HepG2 (cell line): ENCODE results near the gene COL2A1. TPM values are rescaled to one million over a fixed set of nuclear protein-coding genes. Genes with fewer than 3 reads are reported as not detected.

ENCODE experiments used
- CCDC6 ChIP-seq: sonication (generic); formaldehyde crosslinking; IDR thresholded peaks from 2 replicates; pipeline ENCODE4 v1.8.1; 2022; ENCODE audit warnings: mild to moderate bottlenecking, missing genetic modification reagents, moderate library complexity
- CREB1 ChIP-seq, 2 experiments: fragments of 450-650 bp in 1 of 2; IDR thresholded peaks; 2 replicates each; pipeline ENCODE4 v1.6.1; 2016 to 2017; ENCODE audit warnings: control low read depth in 1 of 2, mild to moderate bottlenecking in 1 of 2, missing compliant biosample characterization in 1 of 2, missing genetic modification characterization in 1 of 2
- ELF1 ChIP-seq: sonication (generic); formaldehyde crosslinking; IDR thresholded peaks from 2 replicates; pipeline ENCODE4 v1.4.0; 2020; ENCODE audit warnings: missing genetic modification reagents
- FOSL2 ChIP-seq: sonication (generic); formaldehyde crosslinking; IDR thresholded peaks from 2 replicates; pipeline ENCODE4 v1.4.0; 2020; ENCODE audit warnings: missing genetic modification reagents
- FOXA1 ChIP-seq, 2 experiments: fragments of 450-650 bp in 1 of 2; sonication (generic) in 1 of 2; formaldehyde crosslinking in 1 of 2; IDR thresholded peaks; 2 replicates each; pipeline versions ENCODE4 v1.4.0 to v1.6.1; 2016 to 2020; ENCODE audit warnings: missing genetic modification reagents in 1 of 2
- GABPB1 ChIP-seq: IDR thresholded peaks from 2 replicates; pipeline ENCODE4 v1.6.1; 2016; ENCODE audit warnings: mild to moderate bottlenecking, missing genetic modification reagents, moderate library complexity, missing compliant biosample characterization
- ISL2 ChIP-seq: sonication (generic); formaldehyde crosslinking; IDR thresholded peaks from 2 replicates; pipeline ENCODE4 v1.5.0; 2020; ENCODE audit warnings: missing genetic modification reagents
- KMT2A ChIP-seq: sonication (generic); formaldehyde crosslinking; IDR thresholded peaks from 2 replicates; pipeline ENCODE4 v1.4.0; 2020; ENCODE audit warnings: missing genetic modification reagents
- MAZ ChIP-seq, 2 experiments: sonication (generic) in 1 of 2; formaldehyde crosslinking in 1 of 2; IDR thresholded peaks; 2 replicates each; pipeline versions ENCODE4 v1.5.0 to v1.6.1; 2012 to 2020; ENCODE audit warnings: low read depth in 2 of 2, mild to moderate bottlenecking in 2 of 2, borderline replicate concordance in 1 of 2, improper control_type of control experiment in 1 of 2, low read length in 1 of 2, missing genetic modification reagents in 1 of 2, moderate library complexity in 1 of 2
- NFIB ChIP-seq: sonication (generic); formaldehyde crosslinking; IDR thresholded peaks from 2 replicates; pipeline ENCODE4 v1.9.0; 2021; ENCODE audit warnings: missing genetic modification reagents, mild to moderate bottlenecking, borderline replicate concordance
- PHF21A ChIP-seq: sonication (generic); formaldehyde crosslinking; IDR thresholded peaks from 2 replicates; pipeline ENCODE4 v1.5.0; 2020; ENCODE audit warnings: mild to moderate bottlenecking, missing genetic modification reagents
- POLR2G ChIP-seq: fragments of 200-400 bp; formaldehyde crosslinking; IDR thresholded peaks from 2 replicates; pipeline ENCODE4 v1.6.1; 2018; ENCODE audit warnings: mild to moderate bottlenecking, low read depth, low read length, moderate library complexity
- PPARG ChIP-seq: conservative IDR thresholded peaks from 2 replicates; pipeline ENCODE4 v1.6.1; 2016; ENCODE audit warnings: missing biosample characterization, missing genetic modification reagents
- RARG ChIP-seq: sonication (generic); formaldehyde crosslinking; IDR thresholded peaks from 2 replicates; pipeline ENCODE4 v1.4.0; 2020; ENCODE audit warnings: low read depth, mild to moderate bottlenecking, missing genetic modification reagents
- RBM22 ChIP-seq: fragments of 200-400 bp; formaldehyde crosslinking; optimal IDR thresholded peaks from 2 replicates; pipeline ENCODE3; 2017; ENCODE audit warnings: mild to moderate bottlenecking, low read length, moderate library complexity
- SMAD9 ChIP-seq: sonication (generic); formaldehyde crosslinking; IDR thresholded peaks from 2 replicates; pipeline ENCODE4 v1.5.1; 2020; ENCODE audit warnings: mild to moderate bottlenecking, missing genetic modification reagents
- TP53 ChIP-seq: sonication (generic); formaldehyde crosslinking; conservative IDR thresholded peaks from 2 replicates; pipeline ENCODE4 v1.4.0; 2020; ENCODE audit warnings: missing genetic modification reagents
- XBP1 ChIP-seq: sonication (generic); formaldehyde crosslinking; IDR thresholded peaks from 2 replicates; pipeline ENCODE4 v1.5.0; 2020; ENCODE audit warnings: missing genetic modification reagents
- ZBTB21 ChIP-seq: sonication (generic); formaldehyde crosslinking; IDR thresholded peaks from 2 replicates; pipeline ENCODE4 v1.4.0; 2020; ENCODE audit warnings: missing genetic modification reagents
- ZFX ChIP-seq: sonication (generic); formaldehyde crosslinking; IDR thresholded peaks from 2 replicates; pipeline ENCODE4 v1.4.0; 2020; ENCODE audit warnings: mild to moderate bottlenecking, low read depth, missing genetic modification reagents, moderate library complexity
- ZNF17 ChIP-seq: sonication (generic); formaldehyde crosslinking; IDR thresholded peaks from 2 replicates; pipeline ENCODE4 v1.5.0; 2020; ENCODE audit warnings: mild to moderate bottlenecking, missing genetic modification reagents
- ZNF292 ChIP-seq: sonication (generic); formaldehyde crosslinking; IDR thresholded peaks from 2 replicates; pipeline ENCODE4 v1.8.1; 2022; ENCODE audit warnings: mild to moderate bottlenecking, low read depth, missing genetic modification reagents, borderline replicate concordance
- ZNF33A ChIP-seq: sonication (generic); formaldehyde crosslinking; IDR thresholded peaks from 2 replicates; pipeline ENCODE4 v1.5.1; 2020; ENCODE audit warnings: missing genetic modification reagents, mild to moderate bottlenecking, moderate library complexity, borderline replicate concordance
- ZNF772 ChIP-seq: sonication (generic); formaldehyde crosslinking; IDR thresholded peaks from 2 replicates; pipeline ENCODE4 v1.5.0; 2020; ENCODE audit warnings: mild to moderate bottlenecking, missing genetic modification reagents
- polyA plus RNA-seq, 8 experiments: library from polyadenylated mRNA; depleted of rRNA in 3 of 8; stranded (reverse) in 7 of 8; unstranded in 1 of 8; fragments of >200 nt; fragmentation: Illumina TruSeq in 4 of 8; extraction: Trizol in 4 of 8; gene quantifications; 2 replicates each; pipeline versions ENCODE4 v1.2.1 to v1.2.3, GENCODE V29; 2011 to 2016; ENCODE audit warnings: low read depth in 4 of 8, missing spikeins in 1 of 8, mixed read lengths in 1 of 8; ENCODE audit not compliant: insufficient read depth in 1 of 8
- total RNA-seq, 5 experiments: library from RNA; depleted of rRNA; stranded (reverse); fragments of >200 nt; fragmentation: Illumina TruSeq; extraction: Trizol; gene quantifications; 2 replicates each; pipeline ENCODE4 v1.2.3, GENCODE V29; 2016; ENCODE audit warnings: low read depth in 1 of 5
- TF ChIP-seq, protein P1 (sequence below): sonication (generic); formaldehyde crosslinking; IDR thresholded peaks from 2 replicates; pipeline ENCODE4 v1.4.0; 2020; ENCODE audit warnings: missing genetic modification reagents

The COL2A1 gene
- total and polyA plus RNA-seq, 2 of the 13 experiments (the other 11 are each of a cell fraction or from before 2014, with no cell fraction given) = 7.4 to 38.3 TPM

DNA sequence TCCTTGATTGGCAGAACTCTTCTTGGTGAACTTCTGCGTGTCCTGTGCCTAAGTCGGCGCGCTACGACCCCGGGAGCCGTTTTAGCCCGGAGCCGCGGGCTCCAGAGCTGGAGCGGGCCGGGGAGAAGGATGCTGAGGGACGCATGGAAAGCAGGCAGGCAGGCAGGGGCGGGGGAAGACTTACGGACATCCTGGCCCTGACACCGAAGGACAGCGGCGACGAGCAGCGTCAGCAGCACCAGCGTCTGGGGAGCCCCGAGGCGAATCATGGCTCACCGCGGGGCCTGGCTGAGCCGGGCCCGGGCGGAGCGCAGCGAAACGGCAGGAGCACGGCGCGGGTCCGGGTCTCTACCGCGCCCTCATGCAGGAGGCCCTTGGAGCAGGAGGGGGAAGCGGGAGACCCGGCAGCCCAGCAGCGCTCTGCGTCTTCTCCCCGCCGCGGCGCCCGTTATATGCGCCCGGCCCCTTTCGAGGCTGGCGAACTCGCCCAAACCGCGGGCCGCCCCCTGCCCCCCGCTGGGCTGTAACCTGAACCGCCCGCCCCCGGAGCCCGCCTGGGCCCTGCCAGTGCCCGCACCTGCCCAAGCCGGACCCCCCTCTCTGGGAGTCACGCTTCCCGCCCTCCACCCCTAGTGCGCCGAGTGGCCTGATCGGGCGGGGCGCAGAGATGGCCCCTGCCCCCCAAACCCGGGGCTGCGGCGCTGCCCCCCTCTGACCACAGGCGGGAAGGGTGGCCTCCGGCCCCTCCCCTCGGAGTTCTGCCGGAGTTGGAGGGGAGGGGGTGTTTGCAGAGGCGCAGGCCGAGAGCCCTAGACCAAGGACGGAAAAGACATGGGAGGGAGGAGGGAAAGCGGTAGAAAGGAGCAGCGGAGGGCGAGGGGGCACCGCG lies at the start of gene COL2A1 (continued):
- TF ChIP-seq, protein P1, sequence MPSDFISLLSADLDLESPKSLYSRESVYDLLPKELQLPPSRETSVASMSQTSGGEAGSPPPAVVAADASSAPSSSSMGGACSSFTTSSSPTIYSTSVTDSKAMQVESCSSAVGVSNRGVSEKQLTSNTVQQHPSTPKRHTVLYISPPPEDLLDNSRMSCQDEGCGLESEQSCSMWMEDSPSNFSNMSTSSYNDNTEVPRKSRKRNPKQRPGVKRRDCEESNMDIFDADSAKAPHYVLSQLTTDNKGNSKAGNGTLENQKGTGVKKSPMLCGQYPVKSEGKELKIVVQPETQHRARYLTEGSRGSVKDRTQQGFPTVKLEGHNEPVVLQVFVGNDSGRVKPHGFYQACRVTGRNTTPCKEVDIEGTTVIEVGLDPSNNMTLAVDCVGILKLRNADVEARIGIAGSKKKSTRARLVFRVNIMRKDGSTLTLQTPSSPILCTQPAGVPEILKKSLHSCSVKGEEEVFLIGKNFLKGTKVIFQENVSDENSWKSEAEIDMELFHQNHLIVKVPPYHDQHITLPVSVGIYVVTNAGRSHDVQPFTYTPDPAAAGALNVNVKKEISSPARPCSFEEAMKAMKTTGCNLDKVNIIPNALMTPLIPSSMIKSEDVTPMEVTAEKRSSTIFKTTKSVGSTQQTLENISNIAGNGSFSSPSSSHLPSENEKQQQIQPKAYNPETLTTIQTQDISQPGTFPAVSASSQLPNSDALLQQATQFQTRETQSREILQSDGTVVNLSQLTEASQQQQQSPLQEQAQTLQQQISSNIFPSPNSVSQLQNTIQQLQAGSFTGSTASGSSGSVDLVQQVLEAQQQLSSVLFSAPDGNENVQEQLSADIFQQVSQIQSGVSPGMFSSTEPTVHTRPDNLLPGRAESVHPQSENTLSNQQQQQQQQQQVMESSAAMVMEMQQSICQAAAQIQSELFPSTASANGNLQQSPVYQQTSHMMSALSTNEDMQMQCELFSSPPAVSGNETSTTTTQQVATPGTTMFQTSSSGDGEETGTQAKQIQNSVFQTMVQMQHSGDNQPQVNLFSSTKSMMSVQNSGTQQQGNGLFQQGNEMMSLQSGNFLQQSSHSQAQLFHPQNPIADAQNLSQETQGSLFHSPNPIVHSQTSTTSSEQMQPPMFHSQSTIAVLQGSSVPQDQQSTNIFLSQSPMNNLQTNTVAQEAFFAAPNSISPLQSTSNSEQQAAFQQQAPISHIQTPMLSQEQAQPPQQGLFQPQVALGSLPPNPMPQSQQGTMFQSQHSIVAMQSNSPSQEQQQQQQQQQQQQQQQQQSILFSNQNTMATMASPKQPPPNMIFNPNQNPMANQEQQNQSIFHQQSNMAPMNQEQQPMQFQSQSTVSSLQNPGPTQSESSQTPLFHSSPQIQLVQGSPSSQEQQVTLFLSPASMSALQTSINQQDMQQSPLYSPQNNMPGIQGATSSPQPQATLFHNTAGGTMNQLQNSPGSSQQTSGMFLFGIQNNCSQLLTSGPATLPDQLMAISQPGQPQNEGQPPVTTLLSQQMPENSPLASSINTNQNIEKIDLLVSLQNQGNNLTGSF = no peak
- no peak for TF ChIP-seq RARG (CRISPR knock-in tag)
- no peak for TF ChIP-seq ZBTB21 (CRISPR knock-in tag)
- TF ChIP-seq KMT2A (CRISPR knock-in tag) = no peak
- no peak for TF ChIP-seq ZNF17 (CRISPR knock-in tag)
- TF ChIP-seq CREB1 (IDR thresholded peaks at IDR 0.05) = no peak
- TF ChIP-seq CREB1 (CRISPR knock-in tag; IDR thresholded peaks at IDR 0.05) = no peak
- TF ChIP-seq RBM22 = no peak
- TF ChIP-seq CCDC6 (CRISPR knock-in tag) = no peak
- TF ChIP-seq POLR2G = peak; percentile 79
- TF ChIP-seq SMAD9 (CRISPR knock-in tag) = 0 out of 2 replicates have a peak, but pooled peaks have one; percentile 44
- TF ChIP-seq GABPB1 = peak; percentile 52
- TF ChIP-seq ZNF772 (CRISPR knock-in tag) = 0 out of 2 replicates have a peak, but pooled peaks have one; percentile 20
- peak; percentile 30; the same call in 1 of the 2 replicates for TF ChIP-seq PHF21A (CRISPR knock-in tag)
- TF ChIP-seq ZNF33A (CRISPR knock-in tag) = no peak
- 0 out of 2 replicates have a peak, but pooled peaks have one; percentile 31 for TF ChIP-seq ZNF292
- 0 out of 2 replicates have a peak, but pooled peaks have one; percentile 24 for TF ChIP-seq ISL2 (CRISPR knock-in tag)
- TF ChIP-seq ELF1 (CRISPR knock-in tag) = no peak
- no peak; the same call in none of the 2 replicates for TF ChIP-seq ZFX (CRISPR knock-in tag)
- no peak for TF ChIP-seq MAZ (IDR thresholded peaks at IDR 0.05; ENCODE audit: borderline replicate concordance, low read depth, low read length)
- TF ChIP-seq MAZ (CRISPR knock-in tag; IDR thresholded peaks at IDR 0.05; ENCODE audit: low read depth) = peak; percentile 71
- no peak for TF ChIP-seq FOSL2 (CRISPR knock-in tag)
- no peak for TF ChIP-seq NFIB (CRISPR knock-in tag)
- no peak for TF ChIP-seq FOXA1 (IDR thresholded peaks at IDR 0.05)
- peak; percentile 73 for TF ChIP-seq FOXA1 (CRISPR knock-in tag; IDR thresholded peaks at IDR 0.05)
- no peak for TF ChIP-seq TP53 (CRISPR knock-in tag)
- TF ChIP-seq PPARG (CRISPR knock-in tag) = no peak
- TF ChIP-seq XBP1 (CRISPR knock-in tag) = no peak
